Central memory CD4-positive, alpha-beta T cell (primary cell): ENCODE data around the gene LLCFC1.
"Not testable (repeated sequence)": the region's sequence is repeated elsewhere in the genome, so short reads cannot be mapped to it uniquely, and the experiment has no call there.

ENCODE experiments used
- DNase-seq: peaks from one replicate; pipeline ENCODE4 v3.0.0; 2022

Gene LLCFC1

GRCh38 chr7:142943706-142944268 lies 4.5 kb downstream of the LLCFC1 start:
- no peak for DNase-seq

- DNase-seq = no peak
These were observed 5.7 kb downstream of the LLCFC1 start for GRCh38 chr7:142945001-142945400.

- no peak for DNase-seq
These were observed 9.3 kb downstream of the LLCFC1 start for GRCh38 chr7:142948603-142949002.

DNA sequence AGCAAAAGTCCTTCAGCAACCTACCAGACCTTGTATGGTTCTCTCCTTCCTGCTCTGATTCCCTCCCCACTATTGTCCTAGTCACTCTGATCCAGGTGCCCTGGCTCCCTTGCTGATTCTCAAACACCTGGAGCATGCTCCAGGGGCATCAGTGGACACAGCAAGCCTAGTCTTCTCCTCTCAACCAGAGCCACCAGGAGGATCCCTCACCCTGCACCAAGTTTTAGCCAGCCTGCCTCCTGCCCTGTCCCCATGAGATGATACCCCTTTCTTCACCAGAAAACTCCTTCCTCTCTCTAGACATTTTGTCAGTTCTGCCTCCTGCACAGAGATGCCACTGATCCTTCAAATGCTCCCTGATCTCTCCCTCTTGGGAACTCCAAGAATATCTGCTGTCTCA lies 11.0 kb downstream of the LLCFC1 start:
- DNase-seq = no peak

- DNase-seq = no peak
These were observed 15.5 kb downstream of the LLCFC1 start for GRCh38 chr7:142954680-142955268.

DNA sequence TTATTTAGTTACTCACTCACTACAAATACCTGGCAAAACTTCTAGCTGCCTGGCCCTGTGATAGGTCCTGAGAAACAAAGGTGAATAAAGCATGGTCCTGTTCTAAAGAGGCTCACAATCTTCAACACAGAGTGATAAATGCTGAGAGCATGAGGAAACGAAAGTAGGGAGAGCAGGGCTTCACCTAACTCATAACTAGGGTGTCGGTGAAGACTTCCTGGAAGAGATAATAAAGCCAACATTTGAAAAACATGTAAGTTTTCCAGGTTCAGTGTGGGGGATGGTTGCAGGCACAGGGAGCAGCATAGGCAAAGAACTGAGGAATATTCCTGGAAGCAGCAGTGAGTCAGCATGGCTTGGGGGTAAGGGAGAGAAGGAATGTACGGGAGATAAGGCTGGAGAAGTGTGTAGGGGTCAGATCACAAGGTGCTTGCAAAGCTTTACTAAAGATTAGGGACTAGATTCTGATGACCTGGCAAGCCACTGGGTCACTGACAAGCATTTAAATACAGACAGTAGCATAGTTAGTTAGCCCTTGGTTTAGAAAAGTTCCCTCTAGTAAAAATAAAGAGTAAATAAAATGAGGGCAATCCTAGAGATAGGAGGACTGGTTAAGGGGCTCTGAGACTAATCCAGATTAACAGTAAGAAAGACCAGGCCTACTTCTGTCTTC lies 17.8 kb downstream of the LLCFC1 start:
- DNase-seq = no peak

DNA sequence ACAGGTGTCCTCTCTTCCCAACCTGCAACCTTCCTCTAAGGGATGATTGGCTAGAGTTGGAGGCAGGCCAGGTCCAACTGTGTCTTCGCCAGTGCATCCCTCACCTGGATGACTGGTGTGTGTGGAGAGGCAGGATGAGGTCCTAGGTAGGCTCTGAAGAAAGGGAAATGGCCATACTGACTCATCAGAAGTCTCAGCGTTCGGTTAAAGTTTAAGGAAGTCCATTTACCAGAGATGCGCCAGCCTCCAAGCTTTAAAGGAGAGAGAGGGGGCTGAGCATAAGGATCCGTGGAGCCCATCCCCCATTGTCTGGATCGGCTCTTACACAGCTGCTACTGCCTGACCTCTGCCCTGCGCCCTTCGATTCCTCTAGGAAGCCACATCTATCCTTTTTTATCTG lies 18.4 kb downstream of the LLCFC1 start:
- no peak for DNase-seq

GRCh38 chr7:142959202-142959601 lies 19.9 kb downstream of the LLCFC1 start:
- no peak for DNase-seq

GRCh38 chr7:142960955-142961512 lies 21.8 kb downstream of the LLCFC1 start:
- no peak for DNase-seq

GRCh38 chr7:142961595-142961972 lies 22.3 kb downstream of the LLCFC1 start:
- no peak for DNase-seq

GRCh38 chr7:142961973-142962926 lies 23.0 kb downstream of the LLCFC1 start, which contains the start of gene KEL:
Gene KEL (minus strand): TSS chr7:142962363. CDS start chr7:142962206, 157 bp downstream.
- no peak for DNase-seq

GRCh38 chr7:142962991-142963390 lies 23.7 kb downstream of the LLCFC1 start:
- no peak for DNase-seq

DNA sequence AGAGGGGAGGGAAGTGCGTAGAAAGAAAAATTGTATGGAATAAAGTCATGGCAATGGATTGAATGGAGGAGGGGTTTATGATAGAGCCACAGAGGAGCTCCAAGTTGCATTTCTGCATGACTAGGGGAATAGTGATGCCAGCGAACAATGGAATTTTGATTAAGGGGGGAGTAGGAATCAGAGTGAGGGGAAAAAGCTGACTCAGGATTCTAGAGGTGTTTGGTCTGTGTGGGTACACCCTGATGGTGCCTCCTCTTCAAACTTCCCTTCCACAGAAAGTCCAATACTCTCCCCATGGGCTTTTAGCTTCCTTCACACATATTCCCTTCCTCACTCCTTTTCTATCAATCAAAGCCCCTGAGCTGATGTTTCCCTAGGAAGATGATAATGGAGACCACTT lies 24.7 kb downstream of the LLCFC1 start:
- no peak for DNase-seq

- DNase-seq = no peak
These were observed 25.4 kb downstream of the LLCFC1 start for GRCh38 chr7:142964502-142965246.

DNA sequence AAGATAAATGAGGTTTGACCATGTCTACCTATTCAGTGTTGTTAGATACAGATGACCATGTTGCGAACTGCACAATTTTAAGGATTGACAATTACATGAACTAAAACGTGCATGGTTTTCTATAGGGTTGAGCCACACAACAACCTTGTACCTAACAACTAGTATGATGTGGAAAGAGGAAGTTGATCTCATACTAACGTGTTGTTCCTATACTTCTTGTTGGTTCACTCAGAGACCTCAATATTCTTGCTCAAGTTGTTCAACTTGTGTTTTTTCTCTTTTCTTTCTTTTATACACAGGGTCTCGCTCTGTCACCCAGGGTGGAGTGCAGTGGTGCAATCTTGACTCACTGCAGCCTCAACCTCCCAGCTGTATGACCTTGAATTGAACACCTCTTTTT lies 28.9 kb downstream of the LLCFC1 start:
- no peak for DNase-seq

GRCh38 chr7:142969183-142969582 lies 29.9 kb downstream of the LLCFC1 start:
- no peak for DNase-seq

DNA sequence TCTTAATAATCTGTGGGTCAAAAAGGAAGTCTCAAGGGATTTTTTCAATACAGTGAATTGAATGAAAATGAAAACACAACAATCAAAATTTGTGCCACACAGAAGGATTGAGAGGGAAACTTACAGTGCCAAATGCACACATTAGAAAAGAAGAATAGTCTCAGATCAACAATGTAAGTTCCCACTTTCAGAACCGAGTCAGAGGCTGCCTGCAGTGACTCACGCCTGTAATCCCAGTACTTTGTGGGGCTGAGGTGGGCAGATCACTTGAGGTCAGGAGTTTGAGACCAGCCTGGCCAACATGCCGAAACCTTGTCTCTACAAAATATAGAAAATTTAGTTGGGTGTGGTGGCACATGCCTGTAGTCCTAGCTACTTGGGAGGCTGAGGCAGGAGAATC lies 35.3 kb downstream of the LLCFC1 start:
- no peak for DNase-seq

- DNase-seq = not testable (repeated sequence)
These were observed 39.1 kb downstream of the LLCFC1 start for GRCh38 chr7:142978402-142978801.

GRCh38 chr7:142983825-142984224 lies 44.5 kb downstream of the LLCFC1 start:
- DNase-seq = no peak

- no peak for DNase-seq
These were observed 45.0 kb downstream of the LLCFC1 start for GRCh38 chr7:142984297-142984696.
